Measurements from ENCODE around the gene VSX1.

The VSX1 gene

GRCh38 chr20:25053255-25054031 lies 28.5 kb downstream of the VSX1 start:
- no peak for DNase-seq

GRCh38 chr20:25052255-25053194 lies 29.4 kb downstream of the VSX1 start:
- DNase-seq = no peak

- DNase-seq = no peak
Measured at GRCh38 chr20:25051386-25052155, 30.4 kb downstream of the VSX1 start.

DNA sequence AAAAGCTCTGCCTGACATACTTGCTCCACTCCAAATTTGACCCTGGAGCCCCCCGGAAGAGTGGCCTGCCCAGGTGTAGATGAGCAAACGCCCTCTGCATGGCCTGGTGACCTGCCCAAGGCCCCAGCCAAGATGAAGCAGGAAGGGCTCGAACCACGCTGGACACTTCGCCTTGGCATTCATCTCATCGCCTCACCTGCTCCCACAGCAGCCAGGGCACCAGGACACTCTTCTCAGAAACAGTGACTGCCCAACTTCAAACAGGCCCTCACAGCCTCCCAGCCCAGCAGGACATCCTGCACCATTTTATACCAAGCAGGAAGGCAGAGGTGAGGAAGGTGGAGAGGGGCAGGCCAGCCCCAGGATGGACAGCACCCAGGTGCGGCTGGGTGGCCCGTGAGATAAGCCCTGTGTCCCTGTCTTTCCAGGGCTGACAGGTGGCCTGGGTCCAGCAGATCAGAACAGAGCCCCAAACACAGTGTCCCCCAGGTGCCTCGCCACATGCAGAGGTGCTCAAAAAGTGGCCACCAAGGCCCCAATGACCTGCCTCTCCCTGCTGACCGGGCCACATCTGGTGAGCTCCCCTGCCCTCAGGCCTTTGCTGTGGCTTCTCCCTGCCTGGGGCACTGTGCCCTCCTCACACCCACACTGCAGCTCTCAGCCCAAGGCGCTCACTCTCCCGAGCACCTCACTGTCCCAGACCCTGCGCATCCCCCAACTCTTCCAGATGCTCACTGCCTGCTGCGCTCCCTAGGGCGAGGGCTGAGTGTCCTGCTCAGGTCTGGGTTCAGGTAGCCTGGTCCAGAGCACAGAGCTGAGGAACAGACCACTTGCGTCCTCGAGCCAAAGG lies 31.2 kb downstream of the VSX1 start:
- no peak for DNase-seq

DNA sequence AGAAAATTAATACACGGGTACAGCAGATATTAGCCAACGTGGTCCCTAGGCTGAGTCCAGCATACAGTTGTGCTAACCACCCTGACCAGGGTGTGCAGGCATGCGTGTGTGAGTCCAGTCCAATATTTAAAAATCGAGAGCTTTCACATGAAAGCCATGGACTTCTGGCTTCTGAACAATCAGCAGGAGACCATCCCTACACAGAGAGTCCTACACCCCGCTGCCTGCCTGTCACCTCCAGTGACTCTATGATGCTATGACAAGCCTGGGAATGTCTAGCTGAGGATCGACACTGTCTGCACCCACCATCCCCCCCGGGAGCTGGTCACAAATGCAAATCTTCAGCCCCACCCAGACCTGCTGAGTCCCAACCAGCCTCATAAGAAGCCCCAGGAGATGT lies 31.9 kb downstream of the VSX1 start:
- DNase-seq = no peak

GRCh38 chr20:25049261-25050060 lies 32.5 kb downstream of the VSX1 start:
- DNase-seq = no peak

GRCh38 chr20:25048519-25048952 lies 33.4 kb downstream of the VSX1 start:
- DNase-seq = no peak

- no peak for DNase-seq
Measured at GRCh38 chr20:25047766-25048165, 34.2 kb downstream of the VSX1 start.

GRCh38 chr20:25046736-25047666 lies 34.9 kb downstream of the VSX1 start:
- no peak for DNase-seq

- DNase-seq = no peak
Measured at GRCh38 chr20:25046181-25046641, 35.7 kb downstream of the VSX1 start.

GRCh38 chr20:25045343-25045712 lies 36.6 kb downstream of the VSX1 start:
- no peak for DNase-seq

- DNase-seq = no peak
Measured at GRCh38 chr20:25044660-25045342, 37.1 kb downstream of the VSX1 start.

GRCh38 chr20:25044261-25044560 lies 37.7 kb downstream of the VSX1 start:
- no peak for DNase-seq

- no peak for DNase-seq
Measured at GRCh38 chr20:25043499-25044260, 38.3 kb downstream of the VSX1 start.

GRCh38 chr20:25042531-25043498 lies 39.1 kb downstream of the VSX1 start:
- no peak for DNase-seq

- DNase-seq = no peak
Measured at GRCh38 chr20:25041813-25042530, 40.0 kb downstream of the VSX1 start.
